Stimulated activated CD4-positive, alpha-beta T cell treated with anti-CD3 and anti-CD28 coated beads, Interleukin-1b, Interleukin-23, amount 100 ng/mL, for 1 hour (primary cell): Measurements from ENCODE around the gene SPZ1.
"Not testable (repeated sequence)": the region's sequence is repeated elsewhere in the genome, so short reads cannot be mapped to it uniquely, and the experiment has no call there.

Experiments used
- DNase-seq, 2 donors: peaks; one replicate each; pipeline ENCODE4 v3.0.0-alpha.2; 2020; ENCODE audit warnings: low read depth in 2 of 2

The SPZ1 gene, protein sequence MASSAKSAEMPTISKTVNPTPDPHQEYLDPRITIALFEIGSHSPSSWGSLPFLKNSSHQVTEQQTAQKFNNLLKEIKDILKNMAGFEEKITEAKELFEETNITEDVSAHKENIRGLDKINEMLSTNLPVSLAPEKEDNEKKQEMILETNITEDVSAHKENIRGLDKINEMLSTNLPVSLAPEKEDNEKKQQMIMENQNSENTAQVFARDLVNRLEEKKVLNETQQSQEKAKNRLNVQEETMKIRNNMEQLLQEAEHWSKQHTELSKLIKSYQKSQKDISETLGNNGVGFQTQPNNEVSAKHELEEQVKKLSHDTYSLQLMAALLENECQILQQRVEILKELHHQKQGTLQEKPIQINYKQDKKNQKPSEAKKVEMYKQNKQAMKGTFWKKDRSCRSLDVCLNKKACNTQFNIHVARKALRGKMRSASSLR

DNA sequence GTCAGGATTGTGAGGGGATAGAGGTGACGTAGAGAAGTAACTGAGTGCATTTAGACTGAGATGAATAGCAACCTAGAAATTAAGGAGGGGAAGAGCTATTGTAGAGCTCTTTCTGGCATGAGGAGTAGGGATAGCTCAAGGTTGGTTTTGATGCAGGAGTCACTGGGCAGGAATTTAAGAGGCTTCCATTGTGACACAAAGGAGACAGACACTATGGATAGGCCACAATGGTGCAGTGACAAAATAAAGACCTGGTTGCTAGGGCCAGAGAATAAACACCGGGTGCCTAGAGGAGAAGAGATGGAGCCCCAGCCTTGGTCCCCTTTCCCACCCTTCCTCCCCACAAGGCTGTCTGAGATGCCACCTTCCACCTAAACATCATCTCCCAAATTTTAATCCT, at the start of gene SPZ1:
TSS of gene SPZ1 (plus strand) at position 301 of the 400 bp plus-strand sequence. CDS start 214 bp downstream, outside the sequence.
- DNase-seq = no peak

DNA sequence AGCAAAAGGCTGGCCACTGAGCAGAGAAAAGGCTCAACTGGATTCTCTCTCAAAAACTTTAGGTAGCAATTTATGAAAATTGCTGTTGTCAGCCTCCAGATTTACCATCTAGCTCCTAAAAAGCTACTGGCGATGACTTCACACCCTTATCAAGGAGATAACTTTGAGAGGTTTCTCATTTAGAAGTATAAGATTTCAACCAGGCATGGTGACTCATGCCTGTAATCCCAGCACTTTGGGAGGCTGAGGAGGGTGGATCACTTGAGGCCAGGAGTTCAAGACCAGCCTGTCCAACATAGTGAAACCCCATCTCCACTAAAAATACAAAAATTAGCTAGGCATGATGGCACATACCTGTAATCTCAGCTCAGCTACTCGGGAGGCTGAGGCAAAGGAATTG, 49.3 kb upstream of the SPZ1 start:
- DNase-seq = not testable (repeated sequence)

DNA sequence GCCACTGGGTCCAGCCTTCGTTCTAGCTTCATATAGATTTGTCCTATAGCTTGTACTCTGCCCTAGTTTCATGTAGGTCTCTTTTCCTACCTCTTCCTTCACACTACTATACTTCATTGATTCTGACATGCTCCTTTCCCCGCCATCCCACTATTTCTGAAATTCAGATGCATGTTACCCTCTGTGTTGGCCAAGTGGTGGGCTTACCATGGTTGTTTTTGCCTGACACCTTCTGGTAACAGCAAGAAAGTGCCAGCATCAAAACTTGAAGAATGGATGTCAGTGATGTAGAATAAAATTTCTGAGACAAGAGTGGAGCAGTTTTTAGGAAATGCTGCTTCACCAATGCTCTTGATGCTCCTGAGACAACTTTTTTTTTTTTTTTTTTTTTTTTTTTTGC, 44.5 kb upstream of the SPZ1 start:
- DNase-seq = no peak

DNA sequence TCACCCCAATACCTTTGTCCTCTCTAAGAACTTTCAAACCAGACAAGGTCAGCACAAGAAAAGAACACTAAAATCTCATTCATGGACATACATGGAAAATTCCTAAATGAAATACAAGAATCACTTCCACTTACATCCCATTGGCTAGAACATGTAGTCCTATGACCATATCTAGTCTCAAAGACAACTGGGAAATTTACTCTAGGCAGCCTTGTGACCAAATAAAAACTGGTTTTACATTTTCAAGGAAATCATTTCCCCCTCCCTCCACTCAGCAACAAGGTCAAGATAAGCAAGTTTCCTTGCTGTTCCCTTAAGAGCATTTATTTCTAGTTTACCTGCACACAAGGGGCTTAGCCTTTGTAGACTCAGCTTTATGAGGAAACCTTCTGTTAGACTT, 43.6 kb upstream of the SPZ1 start:
- DNase-seq = no peak

DNA sequence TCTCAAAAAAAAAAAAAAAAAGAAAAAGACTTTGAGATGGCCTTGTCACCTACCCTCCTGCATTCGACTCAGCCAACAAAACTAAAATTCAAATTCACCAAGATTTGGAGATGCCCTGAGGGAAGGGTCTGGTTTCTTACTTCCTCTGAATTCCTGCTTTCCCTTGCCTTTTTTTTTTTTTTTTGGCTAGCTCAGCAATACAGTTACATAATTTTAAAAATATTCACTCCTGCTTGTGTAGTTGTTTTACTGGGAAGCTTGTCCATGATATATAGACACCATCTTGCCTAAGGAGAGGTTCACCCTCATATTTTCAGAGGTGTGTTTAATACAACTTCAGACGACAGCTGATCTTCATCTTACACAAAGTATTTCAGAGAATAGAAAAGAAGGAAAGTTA, 42.6 kb upstream of the SPZ1 start:
- DNase-seq = no peak

DNA sequence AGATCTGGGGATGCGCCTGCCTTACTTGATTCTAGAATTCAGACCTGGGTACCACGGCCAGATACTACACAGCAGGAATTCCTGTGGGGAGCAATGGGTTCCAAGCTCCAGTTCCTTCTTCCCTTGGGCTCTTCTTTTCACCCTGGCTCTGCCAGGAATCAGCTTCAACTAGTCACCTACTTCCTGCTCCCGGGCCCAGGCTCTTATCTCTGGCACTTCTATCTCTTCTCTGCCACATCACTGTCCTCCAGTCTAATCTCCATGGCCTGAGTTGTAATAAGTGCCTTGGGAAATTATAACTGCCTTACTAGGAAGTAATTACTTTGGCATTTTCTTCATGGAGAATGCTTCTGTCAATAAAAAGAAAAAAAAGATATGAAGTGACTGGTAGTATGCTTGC, 37.7 kb upstream of the SPZ1 start:
- no peak for DNase-seq

DNA sequence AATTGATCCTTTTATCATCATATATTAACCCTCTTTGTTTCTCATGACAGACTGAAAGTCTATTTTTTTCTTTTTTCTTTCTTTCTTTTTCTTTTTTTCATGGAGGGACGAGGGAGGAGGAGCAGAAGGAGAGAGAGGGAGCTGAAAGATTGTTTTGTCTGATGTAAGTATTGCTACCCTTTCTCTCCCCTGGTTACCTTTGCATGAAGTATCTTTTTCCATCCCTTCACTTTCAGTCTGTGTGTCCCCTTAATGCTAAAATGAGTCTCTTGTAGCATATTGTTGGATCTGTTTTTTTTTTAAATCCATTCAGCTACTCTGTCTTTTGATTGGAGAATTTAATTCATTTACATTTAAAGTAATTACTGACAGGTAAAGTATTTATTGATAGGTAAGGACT, 36.4 kb upstream of the SPZ1 start:
- no peak for DNase-seq

DNA sequence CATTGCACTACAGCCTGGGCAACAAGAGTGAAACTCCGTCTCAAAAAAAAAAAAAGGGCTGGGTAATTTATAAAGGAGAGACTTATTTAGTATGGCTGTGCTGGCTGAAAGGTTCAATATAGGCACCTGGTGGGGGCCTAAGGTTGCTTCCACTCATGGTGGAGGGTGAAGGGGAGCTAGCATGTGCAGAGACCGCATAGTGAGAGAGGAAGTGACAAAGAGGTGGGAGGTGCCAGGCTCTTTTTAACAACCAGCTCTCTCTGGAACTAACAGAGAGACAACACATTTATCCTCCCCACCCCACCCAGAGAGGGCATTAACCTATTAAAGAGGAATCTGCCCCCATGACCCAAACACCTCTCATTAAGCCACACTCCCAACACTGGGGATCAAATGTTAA, 35.1 kb upstream of the SPZ1 start:
- DNase-seq = no peak

DNA sequence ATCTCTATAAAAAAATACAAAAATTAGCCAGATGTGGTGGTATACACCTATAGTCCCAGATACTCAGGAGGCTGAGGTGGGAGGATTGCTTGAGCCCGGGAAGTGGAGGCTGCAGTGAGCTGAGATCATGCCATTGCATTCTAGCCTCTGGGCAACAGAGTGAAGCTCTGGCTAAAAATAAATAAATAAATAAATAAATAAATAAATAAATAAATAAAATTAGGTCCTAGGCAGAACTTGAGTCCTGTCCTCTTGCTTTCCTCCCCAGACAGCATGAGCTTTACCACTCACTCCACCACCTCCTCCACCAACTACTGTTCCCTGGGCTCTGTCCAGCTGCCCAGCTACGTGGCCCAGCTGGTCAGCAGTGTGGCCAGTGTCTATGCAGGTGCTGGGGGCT, 31.6 kb upstream of the SPZ1 start:
- no peak for DNase-seq

DNA sequence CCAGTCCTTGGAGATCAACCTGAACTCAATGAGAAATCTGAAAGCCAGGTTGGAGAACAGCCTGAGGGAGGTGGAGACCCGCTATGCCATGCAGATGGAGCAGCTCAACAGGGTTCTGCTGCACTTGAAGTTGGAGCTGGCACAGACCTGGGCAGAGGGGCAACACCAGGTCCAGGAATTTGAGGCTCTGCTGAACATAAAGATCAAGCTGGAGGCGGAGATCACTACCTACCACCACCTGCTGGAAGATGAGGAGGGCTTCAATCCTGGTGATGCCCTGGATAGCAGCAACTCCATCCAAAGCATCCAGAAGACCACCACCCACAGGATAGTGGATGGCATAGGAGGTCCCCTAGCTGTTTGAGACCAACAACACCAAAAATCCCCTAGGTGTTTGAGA, 30.5 kb upstream of the SPZ1 start:
- no peak for DNase-seq

DNA sequence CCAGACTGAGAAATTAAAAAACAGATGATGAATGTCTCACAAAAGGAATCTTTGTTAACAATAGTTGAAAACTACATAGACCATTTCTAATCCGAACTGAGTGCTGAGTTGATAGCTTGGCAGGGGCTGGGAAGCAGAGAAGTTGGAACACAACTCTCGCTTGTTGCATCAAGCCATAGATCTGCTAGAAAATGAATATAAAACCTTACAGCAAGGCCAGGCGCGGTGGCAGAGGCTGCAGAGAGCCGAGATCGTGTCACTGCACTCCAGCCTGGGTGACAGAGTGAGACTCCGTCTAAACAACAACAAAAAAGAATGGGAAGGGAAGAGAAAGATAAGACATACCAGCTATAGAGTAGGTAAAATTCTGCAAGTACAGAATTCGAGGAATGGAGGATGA, 28.0 kb upstream of the SPZ1 start:
- DNase-seq = no peak

DNA sequence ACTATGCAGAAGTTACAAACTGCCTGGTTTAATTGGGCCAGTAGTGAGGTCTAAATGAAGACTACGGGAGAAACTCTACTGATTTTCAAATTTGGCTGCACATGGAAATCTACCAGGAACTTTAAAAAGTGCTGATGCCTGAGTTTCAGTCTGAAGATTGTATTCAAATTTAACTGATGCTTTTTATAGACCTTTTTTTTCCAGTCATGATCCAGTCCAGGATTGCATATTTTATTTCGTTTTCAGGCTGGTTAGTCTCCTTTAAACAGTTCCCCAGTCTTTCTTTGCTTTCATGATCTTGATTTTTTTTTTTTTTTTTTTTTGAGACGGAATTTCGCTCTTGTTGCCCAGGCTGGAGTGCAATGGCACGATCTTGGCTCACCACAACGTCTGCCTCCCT, 23.7 kb upstream of the SPZ1 start:
- DNase-seq = no peak

DNA sequence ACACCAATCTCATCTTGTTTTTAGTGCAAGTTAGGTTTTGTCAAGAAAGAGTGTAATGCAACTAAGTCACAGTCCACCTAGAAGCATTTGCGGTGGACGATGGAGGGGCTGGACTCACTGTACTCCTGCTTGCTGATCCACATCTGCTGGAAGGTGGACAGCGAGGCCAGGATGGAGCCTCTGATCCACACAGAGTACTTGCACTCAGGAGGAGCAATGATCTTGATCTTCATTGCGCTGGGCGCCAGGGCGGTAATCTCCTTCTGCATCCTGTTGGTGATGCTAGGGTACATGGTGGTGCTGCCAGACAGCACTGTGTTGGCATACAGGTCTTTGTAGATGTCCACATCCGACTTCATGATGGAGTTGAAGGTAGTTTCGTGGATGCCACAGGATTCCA, 20.2 kb upstream of the SPZ1 start:
- DNase-seq = no peak

DNA sequence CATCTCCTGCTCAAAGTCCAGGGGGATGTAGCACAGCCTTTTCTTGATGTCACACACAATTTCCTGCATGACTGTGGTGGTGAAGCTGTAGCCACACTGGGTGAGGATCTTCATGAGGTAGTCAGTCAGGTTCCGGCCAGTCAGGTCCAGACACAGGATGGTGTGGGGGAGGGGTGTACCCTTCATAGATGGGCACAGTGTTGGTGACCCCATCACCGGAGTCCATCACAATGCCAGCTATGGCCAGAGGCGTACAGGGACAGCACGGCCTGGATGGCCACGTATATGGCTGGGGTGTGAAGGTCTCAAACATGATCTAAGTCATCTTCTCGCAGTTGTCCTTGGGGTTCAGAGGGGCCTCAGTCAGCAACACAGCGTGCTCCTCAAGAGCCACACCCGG, 19.7 kb upstream of the SPZ1 start:
- no peak for DNase-seq

DNA sequence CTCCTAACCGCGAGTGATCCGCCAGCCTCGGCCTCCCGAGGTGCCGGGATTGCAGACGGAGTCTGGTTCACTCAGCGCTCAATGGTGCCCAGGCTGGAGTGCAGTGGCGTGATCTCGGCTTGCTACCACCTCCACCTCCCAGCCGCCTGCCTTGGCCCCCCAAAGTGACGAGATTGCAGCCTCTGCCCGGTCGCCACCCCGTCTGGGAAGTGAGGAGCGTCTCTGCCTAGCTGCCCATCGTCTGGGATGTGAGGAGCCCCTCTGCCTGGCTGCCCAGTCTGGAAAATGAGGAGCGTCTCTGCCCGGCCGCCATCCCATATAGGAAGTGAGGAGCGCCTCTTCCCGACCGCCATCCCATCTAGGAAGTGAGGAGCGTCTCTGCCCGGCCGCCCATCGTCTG, 19.0 kb upstream of the SPZ1 start:
- DNase-seq = not testable (repeated sequence)

DNA sequence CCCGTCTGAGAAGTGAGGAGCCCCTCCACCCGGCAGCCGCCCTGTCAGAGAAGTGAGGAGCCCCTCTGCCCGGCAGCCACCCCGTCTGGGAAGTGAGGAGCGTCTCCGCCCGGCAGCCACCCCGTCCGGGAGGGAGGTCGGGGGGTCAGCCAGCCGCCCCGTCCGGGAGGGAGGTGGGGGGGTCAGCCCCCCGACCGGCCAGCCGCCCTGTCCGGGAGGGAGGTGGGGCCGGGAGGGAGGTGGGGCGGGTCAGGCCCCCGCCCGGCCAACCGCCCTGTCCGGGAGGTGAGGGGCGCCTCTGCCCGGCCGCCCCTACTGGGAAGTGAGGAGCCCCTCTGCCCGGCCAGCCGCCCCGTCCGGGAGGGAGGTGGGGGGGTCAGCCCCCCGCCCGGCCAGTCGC, 18.5 kb upstream of the SPZ1 start:
- DNase-seq = not testable (repeated sequence)

DNA sequence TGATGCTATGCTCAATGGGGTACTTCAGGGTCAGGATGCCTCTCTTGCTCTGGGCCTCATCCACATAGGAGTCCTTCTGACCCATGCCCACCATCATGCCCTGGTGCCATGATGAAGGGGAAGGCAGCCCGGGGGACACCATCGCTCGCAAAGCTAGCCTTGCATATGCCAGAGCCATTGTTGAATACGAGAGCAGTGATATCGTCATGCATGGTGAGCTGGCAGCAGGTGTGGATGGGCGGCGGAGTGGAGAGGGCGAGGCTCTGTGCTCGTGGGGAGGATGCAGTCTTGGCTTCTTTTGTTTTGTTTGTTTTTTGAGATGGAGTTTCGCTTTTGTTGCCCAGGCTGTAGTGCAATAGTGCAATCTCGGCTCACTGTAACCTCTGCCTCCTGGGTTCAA, 17.2 kb upstream of the SPZ1 start:
- DNase-seq = no peak

DNA sequence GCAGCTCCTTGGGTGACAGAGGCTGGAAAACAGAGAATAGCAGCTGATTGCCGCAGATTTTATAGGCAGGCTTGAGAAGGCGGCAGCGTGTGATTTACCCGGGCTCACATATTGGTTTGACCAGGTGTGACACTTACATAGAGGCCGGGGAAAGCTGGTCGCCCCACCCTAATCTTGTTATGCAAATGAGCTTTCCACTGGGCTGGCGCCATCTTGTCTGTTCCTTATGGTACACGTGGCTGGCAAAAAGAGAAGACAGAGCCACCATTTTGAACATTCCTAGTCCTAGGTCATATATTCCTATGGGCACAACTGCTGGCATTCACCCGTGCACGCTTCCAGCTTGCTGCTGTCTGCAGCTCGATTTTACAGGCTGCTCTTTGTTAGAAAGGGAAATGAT, 11.3 kb upstream of the SPZ1 start:
- no peak for DNase-seq

DNA sequence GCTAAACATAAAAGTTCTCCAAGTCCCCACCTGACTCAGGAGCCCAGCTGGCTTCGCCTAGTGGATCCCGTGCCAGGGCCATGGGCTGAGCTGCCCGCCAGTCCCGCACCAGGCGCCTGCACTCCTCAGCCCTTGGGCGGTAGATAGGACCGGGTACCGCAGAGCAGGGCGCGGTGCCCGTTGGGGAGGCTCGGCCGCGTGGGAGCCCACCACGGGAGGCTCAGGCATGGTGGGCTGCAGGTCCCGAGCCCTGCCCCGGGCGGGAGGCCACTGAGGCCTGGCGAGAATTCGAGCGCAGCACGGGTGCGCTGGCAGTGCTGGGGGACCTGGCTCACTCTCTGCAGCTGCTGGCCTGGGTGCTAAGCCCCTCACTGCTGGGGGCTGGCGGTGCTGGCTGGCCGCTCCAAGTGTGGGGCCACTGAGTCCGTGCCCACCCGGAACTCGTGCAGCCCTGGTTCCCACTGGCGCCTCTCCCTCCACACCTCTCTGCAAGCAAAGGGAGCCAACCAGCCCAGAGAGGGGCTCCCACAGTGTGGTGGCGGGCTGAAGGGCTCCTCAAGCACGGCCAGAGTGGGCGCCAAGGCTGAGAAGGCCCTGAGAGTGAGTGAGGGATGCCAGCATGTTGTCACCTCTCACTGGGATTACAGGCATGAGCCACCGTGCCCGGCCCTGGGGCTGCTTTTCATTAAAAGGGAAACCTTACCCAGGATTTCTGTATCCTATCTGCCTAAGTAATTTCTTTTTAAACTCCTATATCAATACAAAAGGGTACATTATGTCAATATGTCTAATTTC, 9.7 kb upstream of the SPZ1 start:
- DNase-seq = no peak

DNA sequence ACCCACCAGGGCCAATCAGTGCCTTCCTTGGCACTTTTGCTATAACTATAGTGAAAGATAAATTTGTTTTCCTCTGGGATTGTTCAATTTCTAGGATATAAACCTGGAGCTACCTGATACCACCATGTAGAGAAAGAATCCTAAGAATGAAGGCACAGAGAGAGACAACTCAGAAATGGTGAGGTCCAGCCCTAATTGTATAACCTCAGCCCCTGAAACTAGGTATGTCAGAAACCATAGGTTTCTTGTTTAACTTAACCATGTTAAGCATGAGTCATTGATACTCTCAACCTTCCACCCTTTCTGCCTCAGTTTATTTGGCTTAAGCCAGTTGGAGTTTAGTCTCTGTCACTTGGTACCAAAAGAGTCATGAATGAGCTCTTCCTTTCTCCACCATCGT, 4.6 kb upstream of the SPZ1 start:
- no peak for DNase-seq

DNA sequence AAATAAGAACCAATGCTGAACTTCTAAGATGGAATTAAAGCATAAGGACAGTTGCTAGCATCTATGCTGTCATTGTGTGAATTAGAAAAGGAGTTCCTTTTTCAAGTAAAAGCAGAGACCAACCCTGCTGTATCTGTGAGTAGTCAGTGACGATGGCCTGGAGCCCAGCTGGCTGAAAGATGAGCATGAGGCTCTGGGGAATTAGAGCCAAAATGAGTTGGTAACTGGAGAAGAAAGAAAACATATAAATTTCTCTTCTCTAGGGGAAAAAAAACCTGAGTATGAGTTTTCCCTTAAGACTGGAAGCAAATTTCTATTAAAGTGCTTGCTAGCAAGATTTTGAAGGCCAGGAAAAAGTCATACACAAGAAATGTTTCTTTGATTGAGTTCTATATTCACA, 1.6 kb upstream of the SPZ1 start:
- no peak for DNase-seq

DNA sequence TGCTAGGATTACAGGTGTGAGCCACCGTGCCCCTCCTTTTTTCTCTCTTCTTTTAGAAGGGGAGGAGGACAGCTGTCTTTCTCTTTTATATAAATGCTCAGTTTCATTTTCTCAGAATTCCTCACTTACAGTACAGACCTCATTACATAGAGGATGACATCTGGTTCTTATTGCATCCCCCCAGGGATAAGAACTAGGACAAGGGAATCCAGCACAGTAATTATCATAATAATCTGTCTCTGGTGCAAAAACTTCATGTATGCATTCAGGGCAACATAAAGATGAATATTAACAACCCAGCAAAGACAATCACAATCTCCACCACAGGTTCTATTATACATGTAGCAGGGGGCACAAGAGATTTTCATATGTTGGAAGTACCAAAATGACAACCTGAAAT, 5.1 kb downstream of the SPZ1 start:
- DNase-seq = no peak

DNA sequence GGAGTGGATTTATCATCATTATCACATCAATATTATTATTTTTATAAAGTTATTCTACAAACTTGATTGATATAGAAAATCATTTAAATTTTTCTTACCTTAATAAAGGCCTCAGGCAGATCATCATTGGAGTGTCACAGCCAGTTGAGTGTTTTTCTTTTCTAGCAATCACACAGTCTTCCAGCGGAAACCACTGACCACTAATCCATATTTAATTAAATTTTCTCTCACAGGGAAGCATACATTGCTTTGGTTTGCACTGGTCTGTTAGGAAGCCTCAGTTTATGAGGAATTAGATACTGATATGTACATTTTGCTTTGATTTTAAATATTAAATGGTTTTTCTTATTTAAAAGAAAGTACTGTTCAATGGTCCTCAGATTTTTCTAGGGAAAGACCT, 6.7 kb downstream of the SPZ1 start:
- DNase-seq = no peak
